Measurements from ENCODE around the gene HPN. TPM values are rescaled to one million over a fixed set of nuclear protein-coding genes. Genes with fewer than 3 reads are reported as not detected.
A peak's percentile ranks its signal among the peaks of the same experiment; 100 is the strongest.

HPN gene
- total RNA-seq, 4 donors from 2014 or later, result 1.3 to 3.5 (median 1.8) TPM; not detected in 1

GRCh38 chr19:35114353-35115176 is 73.0 kb downstream of the HPN start:
- no peaks in the 10 kb centered on the region for H3K9me3 ChIP-seq
- TF ChIP-seq EP300 (IDR thresholded peaks at IDR 0.05) (peak in 1 of 2 donors; percentile 64), POLR2A (IDR thresholded peaks at IDR 0.05) (peak in 1 of 2 donors; percentile 19), CTCF (IDR thresholded peaks at IDR 0.05) (peak; percentile 97 to 100 (median 99))
- DNase-seq (ENCODE audit: low spot score in 2 of 2), result peak; percentile 75 to 93
- H3K27me3 ChIP-seq, result no peaks in the 10 kb centered on the region
- H3K4me1 ChIP-seq, result peaks cover 0 to 93% (median 17%) of the 10 kb centered on the region in 4 donors
- H3K4me3 ChIP-seq, result peak overlapping the region; percentile 5 to 46 (median 29)
- 6 to 8% methylated on average over 23 of the region's 23 CpGs for WGBS, 2 donors
- peak overlapping the region; percentile 82 to 99 (median 90) for H3K27ac ChIP-seq
- H3K36me3 ChIP-seq, result no peaks in the 10 kb centered on the region

- Histone ChIP-seq H3K27ac (peak within 1 kb of the TSS; percentile 82 to 99 (median 90)), H3K4me3 (peak within 1 kb of the TSS; percentile 26 to 46 (median 32)), H3K9me3 (no peaks in the 10 kb centered on the region), H3K4me1 (peaks cover 0 to 93% (median 23%) of the 10 kb centered on the region in 4 donors), H3K36me3 (no peaks in the 10 kb centered on the region), H3K27me3 (no peaks in the 10 kb centered on the region)
- TF ChIP-seq EP300 (IDR thresholded peaks at IDR 0.05), result peak in 1 of 2 donors; percentile 88
- peak in 1 of 2 donors; percentile 6 for TF ChIP-seq POLR2A (IDR thresholded peaks at IDR 0.05)
- no peak for TF ChIP-seq CTCF (IDR thresholded peaks at IDR 0.05)
- DNase-seq (ENCODE audit: low spot score in 2 of 2), result no peak
- 26 to 29% methylated on average over 12 to 14 of the region's 14 CpGs for WGBS, 2 donors
Measured at GRCh38 chr19:35115177-35115951, 73.8 kb downstream of the HPN start, which contains the start of gene FXYD3. TSS of gene FXYD3 (plus strand) at chr19:35115823. CDS start at chr19:35119377, 3,554 bp downstream.

Other genes starting within 250 kb of the HPN start
- gene ZNF30, start 114.8 kb upstream of the HPN start, total RNA-seq, result 1 to 10 TPM; 1.2 to 4.3 (median 3.1) TPM
- gene ZNF792, start 77.5 kb upstream of the HPN start, total RNA-seq, result 1 to 10 TPM; 2.3 to 7.1 (median 5.5) TPM
- gene GRAMD1A, start 41.4 kb upstream of the HPN start, total RNA-seq, result 100 to 1,000 TPM in 1 of 4 donors, 10 to 100 TPM in 3; 53.1 to 108 (median 61.6) TPM
- 10 to 100 TPM; 12.8 to 26.7 (median 13.4) TPM for gene SCN1B, start 11.3 kb upstream of the HPN start, total RNA-seq
- gene FXYD3, start 74.1 kb downstream of the HPN start, total RNA-seq, result 10 to 100 TPM; 10.8 to 33.9 (median 16.6) TPM
- gene LGI4, start 93.3 kb downstream of the HPN start, total RNA-seq, result 100 to 1,000 TPM; 207 to 323 (median 302) TPM
- gene FXYD1, start 97.1 kb downstream of the HPN start, total RNA-seq, result 100 to 1,000 TPM in 1 of 4 donors, 10 to 100 TPM in 3; 72.9 to 193 (median 84.9) TPM
- 1 to 10 TPM in 3 of 4 donors, not detected in 1; 2.5 to 5.9 (median 5.7) TPM for gene FXYD7, start 101.5 kb downstream of the HPN start, total RNA-seq
- gene FXYD5, start 113.0 kb downstream of the HPN start, total RNA-seq, result 10 to 100 TPM; 19.9 to 53.4 (median 37.5) TPM
- not detected for gene FAM187B, start 187.0 kb downstream of the HPN start, total RNA-seq
- 10 to 100 TPM in 2 of 4 donors, 1 to 10 TPM in 2; 3.1 to 34.9 (median 19.1) TPM for gene LSR, start 207.3 kb downstream of the HPN start, total RNA-seq
- 100 to 1,000 TPM in 3 of 4 donors, 10 to 100 TPM in 1; 98.5 to 172 (median 128) TPM for gene USF2, start 227.2 kb downstream of the HPN start, total RNA-seq
- gene HAMP, start 240.8 kb downstream of the HPN start, total RNA-seq, result 1 to 10 TPM in 1 of 4 donors, not detected in 3; 2.9 TPM

Measured in tibial nerve (tissue), 4 donors.